ENCODE measurements around the gene PARVB. TPM values are rescaled to one million over a fixed set of nuclear protein-coding genes. Genes with fewer than 3 reads are reported as not detected.

PARVB gene
- total and polyA plus RNA-seq, 9 of the 15 experiments (the other 6 are each of a cell fraction or from before 2014, with no cell fraction given) = 1.1 to 59.2 (median 29.2) TPM

DNA sequence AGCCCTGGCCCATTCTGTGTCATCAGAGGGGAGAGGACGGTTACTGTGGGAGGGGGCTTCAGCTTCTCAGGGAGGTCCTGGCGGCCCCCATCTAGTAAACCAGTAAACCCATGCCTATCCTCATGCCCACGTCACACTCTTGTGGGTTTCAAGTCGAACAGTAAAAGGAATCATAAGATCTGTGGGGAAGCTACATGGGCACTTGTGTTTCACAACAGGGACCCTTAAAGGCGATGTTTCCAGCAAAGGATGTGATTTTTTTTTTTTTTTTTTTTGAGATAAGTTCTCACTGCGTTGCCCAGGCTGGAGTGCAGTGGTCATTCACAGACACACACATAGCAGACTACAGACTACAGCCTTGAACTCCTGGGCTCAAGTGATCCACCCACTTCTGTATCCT lies 147.5 kb downstream of the PARVB start:
- no peak for DNase-seq (ENCODE audit: extremely low read depth in 1 of 4, low spot score in 3 of 4)
- no TSS peak for BruUV-seq (replicated peaks)
- Histone ChIP-seq H3K27me3 (ENCODE audit: control insufficient read depth in 2 of 2, insufficient read depth in 2 of 2, low read length in 2 of 2) (no peaks in the 10 kb centered on the region; a peak in 1 of 5 replicates), H3K4me1 (replicated peaks in 1 of 2; ENCODE audit: control insufficient read depth in 2 of 2, insufficient read depth in 2 of 2, low read length in 2 of 2) (no peaks in the 10 kb centered on the region), H4K20me1 (replicated peaks; ENCODE audit: control insufficient read depth, insufficient read depth, low read length) (no peaks in the 10 kb centered on the region), H3K36me3 (ENCODE audit: control insufficient read depth, insufficient read depth, low read length) (no peaks in the 10 kb centered on the region), H3K9me1 (ENCODE audit: control insufficient read depth, insufficient read depth, low read length) (no peaks in the 10 kb centered on the region), H3K4me2 (ENCODE audit: insufficient read depth, low read length) (no peak overlapping the region), H3K79me2 (ENCODE audit: control insufficient read depth, insufficient read depth, low read length) (no peaks in the 10 kb centered on the region), H3K4me3 (no peak overlapping the region), H3K9me3 (replicated peaks; ENCODE audit: control insufficient read depth, insufficient read depth, low read depth, low read length) (no peaks in the 10 kb centered on the region), H3K9ac (ENCODE audit: insufficient read depth in 1 of 2, low read depth in 2 of 2, low read length in 2 of 2) (no peak overlapping the region), H2AFZ (ENCODE audit: low read depth, low read length) (no peak overlapping the region), H3K27ac (ENCODE audit: extremely low read depth, low read depth, low read length) (no peak overlapping the region)
- ATAC-seq = no peak
- TF ChIP-seq ZFX (CRISPR knock-in tag; IDR thresholded peaks at IDR 0.05) (no peak), ZNF140 (CRISPR knock-in tag; IDR thresholded peaks at IDR 0.05) (no peak), TCFL5 (CRISPR knock-in tag; conservative IDR thresholded peaks at IDR 0.05) (no peak), GTF2E2 (tag; IDR thresholded peaks at IDR 0.05) (no peak), SAFB2 (IDR thresholded peaks at IDR 0.05; ENCODE audit: borderline replicate concordance, low read depth, low read length, severe bottlenecking) (no peak), CBX5 (IDR thresholded peaks at IDR 0.05; ENCODE audit: borderline replicate concordance, low read depth) (no peak), ATF1 (CRISPR knock-in tag; IDR thresholded peaks at IDR 0.05) (no peak), ATF1 (tag; IDR thresholded peaks at IDR 0.05) (no peak), ZNF165 (CRISPR knock-in tag; IDR thresholded peaks at IDR 0.05; ENCODE audit: borderline replicate concordance) (no peak)
- TF ChIP-seq, protein P1, sequence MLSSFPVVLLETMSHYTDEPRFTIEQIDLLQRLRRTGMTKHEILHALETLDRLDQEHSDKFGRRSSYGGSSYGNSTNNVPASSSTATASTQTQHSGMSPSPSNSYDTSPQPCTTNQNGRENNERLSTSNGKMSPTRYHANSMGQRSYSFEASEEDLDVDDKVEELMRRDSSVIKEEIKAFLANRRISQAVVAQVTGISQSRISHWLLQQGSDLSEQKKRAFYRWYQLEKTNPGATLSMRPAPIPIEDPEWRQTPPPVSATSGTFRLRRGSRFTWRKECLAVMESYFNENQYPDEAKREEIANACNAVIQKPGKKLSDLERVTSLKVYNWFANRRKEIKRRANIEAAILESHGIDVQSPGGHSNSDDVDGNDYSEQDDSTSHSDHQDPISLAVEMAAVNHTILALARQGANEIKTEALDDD (IDR thresholded peaks at IDR 0.05) = no peak
- TF ChIP-seq, protein P2, sequence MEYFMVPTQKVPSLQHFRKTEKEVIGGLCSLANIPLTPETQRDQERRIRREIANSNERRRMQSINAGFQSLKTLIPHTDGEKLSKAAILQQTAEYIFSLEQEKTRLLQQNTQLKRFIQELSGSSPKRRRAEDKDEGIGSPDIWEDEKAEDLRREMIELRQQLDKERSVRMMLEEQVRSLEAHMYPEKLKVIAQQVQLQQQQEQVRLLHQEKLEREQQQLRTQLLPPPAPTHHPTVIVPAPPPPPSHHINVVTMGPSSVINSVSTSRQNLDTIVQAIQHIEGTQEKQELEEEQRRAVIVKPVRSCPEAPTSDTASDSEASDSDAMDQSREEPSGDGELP (CRISPR knock-in tag; IDR thresholded peaks at IDR 0.05; ENCODE audit: borderline replicate concordance) = no peak
- in situ Hi-C loops (cut with MboI) (no loop called here), intact Hi-C loops (cut with micrococcal nuclease) (no loop called here)
- POLR2A ChIA-PET = no interaction called here
- FAIRE-seq = no peak
- WGBS (ENCODE audit: insufficient coverage, low coverage, missing lambda C conversion rate) = 49% methylated on average over 2 of the region's 6 CpGs
- CTCF ChIA-PET (ENCODE audit: low intra/inter-chr PET ratio) = no interaction called here
